GM06990 (cell line): ENCODE results near the gene MUC5AC.

ENCODE experiments used
- DNase-seq: peaks from one replicate; pipeline ENCODE4 v3.0.0-alpha.2; 2011; ENCODE audit not compliant: insufficient read length; ENCODE audit errors: extremely low read depth
- H3K27me3 ChIP-seq: replicated peaks from 2 replicates; pipeline ENCODE4 v1.6.0; 2011; ENCODE audit warnings: low read length; ENCODE audit not compliant: control insufficient read depth, insufficient read depth
- H3K36me3 ChIP-seq: 2 replicates; pipeline ENCODE4 v1.5.1; 2011; ENCODE audit warnings: low read length; ENCODE audit not compliant: control insufficient read depth, insufficient read depth
- H3K4me3 ChIP-seq: replicated peaks from 2 replicates; pipeline ENCODE4 v1.5.1; 2011; ENCODE audit warnings: low read depth, mild to moderate bottlenecking, control low read depth, low read length
- TF ChIP-seq, protein P1 (sequence below): IDR thresholded peaks from 2 replicates; pipeline ENCODE4 v1.5.1; 2011; ENCODE audit warnings: low read length, control low read depth, mild to moderate bottlenecking, inconsistent platforms; ENCODE audit not compliant: insufficient read depth, poor library complexity, severe bottlenecking

Gene MUC5AC

DNA sequence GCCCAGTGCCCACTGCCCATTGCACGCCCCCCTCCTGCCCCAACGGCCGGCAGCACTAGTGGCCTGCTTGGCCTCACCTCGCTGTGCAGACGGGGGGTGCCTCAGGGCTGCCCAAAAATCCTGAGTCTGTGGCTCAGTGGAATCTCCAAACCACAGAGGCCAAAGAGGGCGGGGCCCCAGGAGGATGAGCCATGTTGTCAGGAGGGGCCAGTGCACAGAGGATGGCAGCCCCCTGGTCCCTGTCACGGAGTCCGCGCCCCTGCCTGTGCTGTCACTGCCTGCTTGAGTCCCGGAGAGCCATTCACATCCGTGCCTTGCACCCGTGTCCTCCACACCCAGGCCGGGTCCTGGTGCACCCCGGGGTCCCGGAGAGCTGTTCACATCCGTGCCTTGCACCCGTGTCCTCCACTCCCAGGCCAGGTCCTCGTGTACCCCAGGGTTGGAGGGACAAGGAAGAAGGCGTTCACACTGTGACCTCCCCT lies 36.4 kb upstream of the MUC5AC start:
- no peak for DNase-seq
- H3K36me3 ChIP-seq: no peaks in the 10 kb centered on the region
- no peak overlapping the region for H3K4me3 ChIP-seq
- TF ChIP-seq, protein P1, sequence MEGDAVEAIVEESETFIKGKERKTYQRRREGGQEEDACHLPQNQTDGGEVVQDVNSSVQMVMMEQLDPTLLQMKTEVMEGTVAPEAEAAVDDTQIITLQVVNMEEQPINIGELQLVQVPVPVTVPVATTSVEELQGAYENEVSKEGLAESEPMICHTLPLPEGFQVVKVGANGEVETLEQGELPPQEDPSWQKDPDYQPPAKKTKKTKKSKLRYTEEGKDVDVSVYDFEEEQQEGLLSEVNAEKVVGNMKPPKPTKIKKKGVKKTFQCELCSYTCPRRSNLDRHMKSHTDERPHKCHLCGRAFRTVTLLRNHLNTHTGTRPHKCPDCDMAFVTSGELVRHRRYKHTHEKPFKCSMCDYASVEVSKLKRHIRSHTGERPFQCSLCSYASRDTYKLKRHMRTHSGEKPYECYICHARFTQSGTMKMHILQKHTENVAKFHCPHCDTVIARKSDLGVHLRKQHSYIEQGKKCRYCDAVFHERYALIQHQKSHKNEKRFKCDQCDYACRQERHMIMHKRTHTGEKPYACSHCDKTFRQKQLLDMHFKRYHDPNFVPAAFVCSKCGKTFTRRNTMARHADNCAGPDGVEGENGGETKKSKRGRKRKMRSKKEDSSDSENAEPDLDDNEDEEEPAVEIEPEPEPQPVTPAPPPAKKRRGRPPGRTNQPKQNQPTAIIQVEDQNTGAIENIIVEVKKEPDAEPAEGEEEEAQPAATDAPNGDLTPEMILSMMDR: no peak
- no peaks in the 10 kb centered on the region for H3K27me3 ChIP-seq

DNA sequence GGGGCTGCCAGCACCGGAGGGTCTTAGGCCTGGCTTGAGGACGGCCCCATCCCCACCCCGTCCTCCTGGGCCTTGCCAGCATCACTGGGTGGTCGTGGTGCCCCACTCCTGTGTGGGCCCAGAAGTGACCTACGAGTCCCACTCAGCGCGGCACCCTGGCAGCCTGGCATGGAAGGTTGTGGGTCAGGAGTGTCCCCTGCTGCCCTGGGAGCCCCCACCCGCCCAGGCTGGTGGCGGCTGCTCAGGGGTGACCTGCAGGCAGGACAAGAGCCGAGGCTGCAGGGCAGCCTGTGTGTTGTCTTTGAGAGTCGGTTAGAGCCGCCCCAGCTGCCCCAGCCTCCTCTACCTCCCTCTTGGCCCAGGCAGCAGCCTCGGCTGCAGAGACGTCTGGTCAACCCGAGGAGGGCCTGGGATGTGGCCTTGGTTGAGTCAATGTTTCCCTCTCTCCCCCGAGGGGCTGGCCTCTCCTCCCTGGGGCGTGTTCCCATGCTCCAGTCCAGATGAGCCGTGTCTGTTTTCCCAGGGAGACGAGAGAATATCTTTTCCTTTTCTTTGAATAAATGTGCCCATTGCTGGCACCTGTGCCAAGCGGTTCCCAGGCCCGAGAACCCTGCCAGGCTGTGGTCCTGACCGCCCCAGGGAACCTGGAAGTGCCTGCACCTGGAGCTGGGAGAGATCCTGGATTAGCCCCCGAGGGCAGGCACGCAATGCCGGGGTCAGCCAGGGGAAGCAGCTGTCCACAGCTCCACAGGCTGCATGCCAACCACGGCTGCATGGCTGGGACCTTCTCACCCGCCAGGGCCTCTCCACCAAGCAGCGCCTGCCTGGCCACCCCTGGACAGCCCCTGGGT lies 35.7 kb upstream of the MUC5AC start:
- H3K27me3 ChIP-seq: no peaks in the 10 kb centered on the region
- no peak for DNase-seq

DNA sequence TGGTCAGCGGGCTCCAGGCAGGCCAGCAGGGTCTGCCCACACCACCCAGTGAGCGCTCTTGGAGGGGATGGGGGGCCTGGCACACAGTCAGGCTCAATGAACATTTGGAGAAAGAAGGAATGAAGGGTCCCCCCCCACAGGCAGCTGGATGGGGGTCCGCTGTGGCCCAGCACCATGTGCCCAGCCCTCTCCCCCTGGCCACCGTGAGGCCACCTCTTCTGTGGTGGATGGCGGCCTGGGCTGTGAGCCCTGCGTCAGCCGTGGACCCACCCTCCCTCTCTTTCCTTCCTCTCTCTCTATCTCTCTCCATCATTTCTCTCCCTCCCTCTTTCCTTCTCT lies 35.1 kb upstream of the MUC5AC start:
- no peak for DNase-seq
- no peaks in the 10 kb centered on the region for H3K27me3 ChIP-seq
- TF ChIP-seq, protein P1: no peak

More for the DNA sequence above, 35.7 kb upstream of the MUC5AC start:
- Histone ChIP-seq H3K36me3 (no peaks in the 10 kb centered on the region), H3K4me3 (no peak overlapping the region)
- TF ChIP-seq, protein P1: no peak

DNA sequence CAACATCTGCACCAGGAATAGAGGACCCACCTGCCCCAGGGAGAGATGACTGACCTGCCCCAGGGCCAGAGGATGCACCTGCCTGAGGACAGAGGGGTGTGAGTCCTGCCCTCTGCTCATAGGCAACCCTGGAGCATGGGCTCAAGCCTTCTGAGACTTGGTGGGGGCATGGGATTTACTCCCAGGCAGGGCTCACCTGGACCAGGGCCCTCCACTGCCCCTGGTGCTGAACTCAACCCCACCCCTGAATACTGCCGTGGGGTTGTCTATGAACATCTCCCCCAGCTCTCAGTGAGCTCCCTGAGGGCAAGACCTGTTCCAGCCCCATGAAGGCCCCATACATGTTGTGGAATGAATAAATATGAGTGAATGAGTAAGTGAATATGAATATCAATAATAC lies 33.8 kb upstream of the MUC5AC start:
- Histone ChIP-seq H3K4me3 (no peak overlapping the region), H3K36me3 (no peaks in the 10 kb centered on the region), H3K27me3 (no peaks in the 10 kb centered on the region)
- DNase-seq: no peak
- TF ChIP-seq, protein P1: no peak

More for the DNA sequence above, 35.1 kb upstream of the MUC5AC start:
- Histone ChIP-seq H3K36me3 (no peaks in the 10 kb centered on the region), H3K4me3 (no peak overlapping the region)

DNA sequence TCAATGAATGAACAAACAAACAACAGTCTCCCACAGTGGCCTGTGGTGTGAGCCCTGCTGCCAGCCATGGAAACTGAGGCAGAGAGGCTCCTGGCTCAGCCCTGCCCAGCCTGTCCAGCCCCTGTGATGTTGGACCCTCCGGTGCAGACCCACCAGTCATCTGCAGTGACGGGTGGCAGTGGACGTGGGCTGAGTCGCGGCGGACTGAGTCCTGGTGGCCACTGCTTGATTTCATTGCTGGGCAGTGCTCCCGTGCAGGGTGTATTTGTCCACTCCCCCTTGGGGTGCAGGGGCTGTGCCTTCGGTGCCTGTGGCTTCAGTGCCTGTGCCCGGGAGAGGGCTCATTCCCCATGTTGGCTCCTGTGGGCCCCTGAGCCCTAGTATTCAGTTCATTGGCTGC lies 31.9 kb upstream of the MUC5AC start:
- DNase-seq: no peak
- no peak overlapping the region for H3K4me3 ChIP-seq
- no peaks in the 10 kb centered on the region for H3K36me3 ChIP-seq
- H3K27me3 ChIP-seq: no peaks in the 10 kb centered on the region
- TF ChIP-seq, protein P1: no peak
